HL-60 (cell line): ENCODE measurements around the gene BEST1.

Source experiments
- CTCF ChIP-seq: IDR thresholded peaks from one replicate; pipeline ENCODE4 v1.5.1; 2011; ENCODE audit warnings: low read length, control low read depth, inconsistent platforms; ENCODE audit not compliant: insufficient read depth
- GABPA ChIP-seq: IDR thresholded peaks from 2 replicates; pipeline ENCODE4 v1.6.1; 2012; ENCODE audit warnings: low read depth
- POLR2AphosphoS5 ChIP-seq: IDR thresholded peaks from 2 replicates; pipeline ENCODE4 v1.6.1; 2012; ENCODE audit warnings: low read depth
- REST ChIP-seq: IDR thresholded peaks from 2 replicates; pipeline ENCODE4 v1.6.1; 2012; ENCODE audit warnings: low read depth; ENCODE audit not compliant: insufficient replicate concordance

GRCh38 chr11:61914471-61915171 is 35.5 kb upstream of the BEST1 start:
- no peak for TF ChIP-seq CTCF
- TF ChIP-seq POLR2AphosphoS5 = no peak
- TF ChIP-seq GABPA = no peak
- TF ChIP-seq REST = no peak
